Measurements from ENCODE around the gene ASIC4.

ASIC4 gene

GRCh38 chr2:219502618-219503017 is 11.7 kb upstream of the ASIC4 start:
- TF ChIP-seq, protein P1, sequence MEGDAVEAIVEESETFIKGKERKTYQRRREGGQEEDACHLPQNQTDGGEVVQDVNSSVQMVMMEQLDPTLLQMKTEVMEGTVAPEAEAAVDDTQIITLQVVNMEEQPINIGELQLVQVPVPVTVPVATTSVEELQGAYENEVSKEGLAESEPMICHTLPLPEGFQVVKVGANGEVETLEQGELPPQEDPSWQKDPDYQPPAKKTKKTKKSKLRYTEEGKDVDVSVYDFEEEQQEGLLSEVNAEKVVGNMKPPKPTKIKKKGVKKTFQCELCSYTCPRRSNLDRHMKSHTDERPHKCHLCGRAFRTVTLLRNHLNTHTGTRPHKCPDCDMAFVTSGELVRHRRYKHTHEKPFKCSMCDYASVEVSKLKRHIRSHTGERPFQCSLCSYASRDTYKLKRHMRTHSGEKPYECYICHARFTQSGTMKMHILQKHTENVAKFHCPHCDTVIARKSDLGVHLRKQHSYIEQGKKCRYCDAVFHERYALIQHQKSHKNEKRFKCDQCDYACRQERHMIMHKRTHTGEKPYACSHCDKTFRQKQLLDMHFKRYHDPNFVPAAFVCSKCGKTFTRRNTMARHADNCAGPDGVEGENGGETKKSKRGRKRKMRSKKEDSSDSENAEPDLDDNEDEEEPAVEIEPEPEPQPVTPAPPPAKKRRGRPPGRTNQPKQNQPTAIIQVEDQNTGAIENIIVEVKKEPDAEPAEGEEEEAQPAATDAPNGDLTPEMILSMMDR (IDR thresholded peaks at IDR 0.05; ENCODE audit: low read depth, low read length, missing control alignments), result no peak
- H3K4me3 ChIP-seq (replicated peaks; ENCODE audit: low read depth, low read length), result no peak overlapping the region
- DNase-seq (ENCODE audit: extremely low read depth, low read depth), result no peak

GRCh38 chr2:219505585-219505984 is 8.7 kb upstream of the ASIC4 start:
- H3K4me3 ChIP-seq (replicated peaks; ENCODE audit: low read depth, low read length), result no peak overlapping the region
- no peak for DNase-seq (ENCODE audit: extremely low read depth, low read depth)
- TF ChIP-seq, protein P1 (IDR thresholded peaks at IDR 0.05; ENCODE audit: low read depth, low read length, missing control alignments), result no peak

DNA sequence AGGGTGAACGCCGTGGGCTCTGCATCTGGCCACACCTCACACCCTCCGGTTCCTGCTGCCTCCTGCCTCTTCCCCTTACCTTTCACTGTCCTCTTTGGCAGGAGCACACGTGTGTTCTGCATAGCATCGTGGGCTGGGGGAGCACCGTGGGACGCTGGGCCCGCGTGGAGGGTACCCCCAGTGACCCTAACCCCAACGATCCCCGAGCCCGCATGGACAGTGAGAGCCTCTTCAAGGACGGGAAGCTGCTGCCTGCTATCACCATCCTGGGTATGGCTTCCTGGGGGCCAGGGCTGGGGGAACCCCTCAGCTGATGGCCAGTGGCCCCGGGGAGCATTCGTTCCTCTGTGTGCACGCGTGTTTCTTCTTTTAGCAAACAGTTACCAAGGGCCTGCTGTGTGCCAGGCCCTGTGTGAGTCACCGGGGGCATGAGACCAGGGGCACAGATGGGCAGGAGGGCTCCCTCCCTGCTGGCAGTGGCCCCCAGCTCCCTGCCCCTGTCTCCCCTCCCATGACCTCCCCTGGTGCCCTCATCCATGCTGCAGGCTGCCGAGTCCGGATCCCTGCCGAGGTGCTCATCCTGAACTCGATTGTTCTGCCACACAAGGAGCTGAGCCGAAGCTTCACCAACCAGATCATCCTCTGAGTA is 8.0 kb upstream of the ASIC4 start:
- DNase-seq (ENCODE audit: extremely low read depth, low read depth), result no peak
- TF ChIP-seq, protein P1 (IDR thresholded peaks at IDR 0.05; ENCODE audit: low read depth, low read length, missing control alignments), result no peak
- no peak overlapping the region for H3K4me3 ChIP-seq (replicated peaks; ENCODE audit: low read depth, low read length)

GRCh38 chr2:219506802-219507526 is 7.3 kb upstream of the ASIC4 start:
- no peak overlapping the region for H3K4me3 ChIP-seq (replicated peaks; ENCODE audit: low read depth, low read length)
- TF ChIP-seq, protein P1 (IDR thresholded peaks at IDR 0.05; ENCODE audit: low read depth, low read length, missing control alignments), result no peak
- no peak for DNase-seq (ENCODE audit: extremely low read depth, low read depth)

GRCh38 chr2:219507581-219508443 is 6.5 kb upstream of the ASIC4 start:
- no peak for DNase-seq (ENCODE audit: extremely low read depth, low read depth)
- no peak overlapping the region for H3K4me3 ChIP-seq (replicated peaks; ENCODE audit: low read depth, low read length)
- TF ChIP-seq, protein P1 (IDR thresholded peaks at IDR 0.05; ENCODE audit: low read depth, low read length, missing control alignments), result no peak

DNA sequence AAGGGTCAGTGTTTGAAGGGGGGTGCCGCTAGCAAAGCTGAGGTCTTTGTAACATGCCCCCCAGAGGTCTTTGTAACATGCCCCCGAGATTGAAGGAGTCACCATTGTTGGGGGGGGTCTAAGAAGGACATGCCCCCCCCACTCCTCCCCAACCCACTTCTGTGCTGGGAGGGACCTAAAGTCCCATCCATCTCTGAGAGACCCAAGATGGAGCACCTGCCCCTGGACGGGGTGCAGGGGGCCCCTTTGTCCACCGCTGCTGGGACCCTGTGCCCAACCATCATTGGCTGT is 5.9 kb upstream of the ASIC4 start:
- DNase-seq (ENCODE audit: extremely low read depth, low read depth), result no peak
- TF ChIP-seq, protein P1 (IDR thresholded peaks at IDR 0.05; ENCODE audit: low read depth, low read length, missing control alignments), result no peak
- no peak overlapping the region for H3K4me3 ChIP-seq (replicated peaks; ENCODE audit: low read depth, low read length)

Data from HFF-Myc (cell line).